ENCODE data around the gene EPB41L4A.
A peak's percentile ranks its signal among the peaks of the same experiment; 100 is the strongest.

DNA sequence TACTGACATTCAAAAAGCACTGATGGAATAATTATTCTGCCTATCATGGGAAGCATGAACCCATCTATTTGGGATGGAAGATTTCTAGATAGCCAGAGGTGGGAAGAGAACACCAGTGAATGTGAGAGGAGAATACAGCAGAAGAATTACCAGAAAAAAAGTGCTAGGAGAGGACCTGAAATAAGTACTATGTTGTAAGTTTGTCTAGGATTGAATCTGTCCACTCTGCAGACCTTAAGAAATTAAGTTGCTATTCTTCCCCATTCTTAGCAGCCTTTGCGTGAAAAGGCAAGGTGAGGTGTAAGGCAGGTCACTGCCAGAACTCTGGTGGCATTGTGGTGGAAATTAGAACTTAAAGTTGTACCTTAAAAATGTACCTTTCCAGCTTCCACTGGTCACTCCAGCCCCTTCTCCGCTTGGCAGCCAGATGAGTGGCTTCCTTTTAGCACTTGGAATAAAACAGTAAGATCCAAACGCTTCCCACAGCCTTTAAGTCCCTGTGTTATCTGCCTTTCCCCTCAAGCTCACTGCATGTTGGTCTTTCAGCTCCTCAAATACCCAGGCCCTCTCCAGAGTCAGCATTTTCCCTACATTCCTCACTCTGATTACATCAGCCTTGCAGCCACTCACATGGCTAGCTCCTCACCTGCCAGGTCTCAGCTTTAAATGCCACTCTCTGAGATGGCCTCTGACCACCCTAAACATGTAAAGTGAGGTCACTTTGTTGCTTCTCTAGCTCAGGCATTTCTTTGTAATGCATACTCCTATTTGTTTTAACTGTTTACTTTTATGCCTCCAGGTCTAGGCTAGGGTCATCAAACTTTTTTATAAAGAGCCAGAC lies 253.0 kb downstream of the EPB41L4A start:
- peak; percentile 25 for TF ChIP-seq POLR2A (IDR thresholded peaks at IDR 0.05; ENCODE audit: low read length)
- no peak for TF ChIP-seq GATA1 (IDR thresholded peaks at IDR 0.05; ENCODE audit: low read depth, low read length)
